NCI-H2029 treated with DMSO at 0.1 percent for 48 hours (cell line): Measurements from ENCODE around the gene POR.
"Not testable (repeated sequence)": the region's sequence is repeated elsewhere in the genome, so short reads cannot be mapped to it uniquely, and the experiment has no call there.

Experiments
- DNase-seq: peaks from one replicate; lab custom pipeline; 2025; lab: John Stamatoyannopoulos, UW

Gene POR

GRCh38 chr7:76029682-76030081 is 114.7 kb downstream of the POR start:
- DNase-seq, result not testable (repeated sequence)

GRCh38 chr7:76031964-76032363 is 117.0 kb downstream of the POR start:
- DNase-seq, result no peak
